Esophagus muscularis mucosa (tissue), 2 donors: Measurements from ENCODE around the gene BICD1.

Experiments
- POLR2A ChIP-seq: fragments of 450-650 bp; IDR thresholded peaks from one replicate; pipeline ENCODE4 v1.6.1; 2017; ENCODE audit warnings: antibody characterized with exemption, moderate library complexity, mild to moderate bottlenecking, low read depth
- POLR2AphosphoS5 ChIP-seq, 2 donors: sonication (generic); formaldehyde crosslinking; IDR thresholded peaks; one replicate each; pipeline ENCODE4 v1.6.1; 2017; ENCODE audit warnings: antibody characterized with exemption in 2 of 2

DNA sequence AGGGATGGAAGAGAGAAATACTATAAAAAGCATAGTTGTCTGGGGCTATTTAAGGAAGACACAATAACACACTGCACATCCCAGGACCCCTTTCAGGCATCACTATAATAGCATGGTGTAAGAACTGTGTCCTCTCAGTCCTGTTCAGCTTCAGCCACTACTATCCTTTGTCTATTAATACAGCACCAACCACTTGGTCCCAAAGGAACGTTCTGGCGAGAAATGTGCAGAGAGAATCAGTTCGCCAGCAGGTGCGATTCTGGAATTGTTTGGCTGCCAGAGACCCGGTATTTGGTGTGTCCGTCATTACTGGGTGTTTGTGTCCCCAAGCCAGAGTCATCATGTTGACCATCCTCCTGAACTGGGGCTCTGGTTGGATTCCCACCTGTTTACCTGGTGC lies 52.7 kb downstream of the BICD1 start:
- TF ChIP-seq POLR2AphosphoS5 (IDR thresholded peaks at IDR 0.05) (no peak), POLR2A (no peak)
